ENCODE results near the gene SAFB. TPM values are rescaled to one million over a fixed set of nuclear protein-coding genes. Genes with fewer than 3 reads are reported as not detected.

Gene SAFB
- total and polyA plus RNA-seq, 2 of the 13 experiments (the other 11 are each of a cell fraction or from before 2014, with no cell fraction given), result 21.0 to 28.4 TPM

DNA sequence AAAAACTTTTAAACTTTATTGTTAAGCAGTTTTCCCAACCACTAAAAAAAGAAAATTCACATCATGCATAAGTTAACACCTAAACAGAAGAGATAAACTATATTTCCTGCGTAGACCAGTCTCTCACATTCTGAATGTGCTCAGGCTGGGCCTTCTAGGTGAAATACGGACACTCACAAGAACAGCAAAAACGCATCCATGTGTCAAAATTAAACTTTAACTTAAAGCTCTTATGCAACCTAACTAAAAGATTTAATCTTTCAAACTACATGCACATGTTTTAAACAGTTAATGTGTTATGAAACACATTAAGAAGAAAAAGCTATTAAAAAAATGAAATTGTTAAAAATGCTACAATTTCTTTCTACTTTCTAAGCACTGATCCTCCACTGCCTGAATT is 2.9 kb upstream of the SAFB start:
- no peak overlapping the region for H2AFZ ChIP-seq (ENCODE audit: low read length)
- intact Hi-C loops (cut with micrococcal nuclease; ENCODE audit: unreplicated experiment) (no loop called here), in situ Hi-C loops (cut with HindIII; ENCODE audit: extremely low pct_ligation_motif_present, low pct_unique_long_range_greater_than_20kb) (no loop called here)
- no peaks in the 10 kb centered on the region for H3K9me3 ChIP-seq (ENCODE audit: low read length)
- H3K4me1 ChIP-seq (ENCODE audit: insufficient read depth, low read length), result peaks cover 38% of the 10 kb centered on the region
- peak overlapping the region; percentile 96; the same call in 1 of the 2 replicates for H3K9ac ChIP-seq (ENCODE audit: insufficient read depth, low read depth, low read length)
- BruUV-seq (replicated peaks), result no TSS peak
- H3K79me2 ChIP-seq (ENCODE audit: insufficient read depth, low read length), result peaks cover 74% of the 10 kb centered on the region
- 45% methylated on average over 3 of the region's 3 CpGs for WGBS (ENCODE audit: low lambda C conversion rate)
- peak overlapping the region in 2 of 3 experiments; percentile 95 to 99; a peak in 4 of 6 replicates for H3K4me3 ChIP-seq (replicated peaks in 1 of 3; ENCODE audit: insufficient read depth in 1 of 3, low read depth in 2 of 3, low read length in 3 of 3)
- DNase-seq (ENCODE audit: low spot score), result no peak
- H3K27ac ChIP-seq (ENCODE audit: extremely low read length, insufficient read depth, low read length), result peak overlapping the region; percentile 39
- no peak for ATAC-seq
- CTCF ChIA-PET (ENCODE audit: low intra/inter-chr PET ratio, low total read pairs), result no interaction called here
- peak; percentile 37 for FAIRE-seq
- peaks cover 9% of the 10 kb centered on the region for H4K20me1 ChIP-seq (ENCODE audit: insufficient read depth, low read length)
- H3K27me3 ChIP-seq (ENCODE audit: control insufficient read depth in 1 of 2, insufficient read depth in 2 of 2, low read length in 2 of 2), result peaks cover 0 to 7% of the 10 kb centered on the region in 2 experiments; a peak in 2 of 5 replicates
- H3K4me2 ChIP-seq (ENCODE audit: low read depth, low read length), result peak overlapping the region; percentile 82
- POLR2A ChIA-PET, result interaction anchor here (1.6 to 1.9 kb wide), 2 partner anchors 38 to 651 kb away, joined by 3 to 6 read pairs; partner anchors contain the start of gene KDM4B
- TF ChIP-seq, protein P1, sequence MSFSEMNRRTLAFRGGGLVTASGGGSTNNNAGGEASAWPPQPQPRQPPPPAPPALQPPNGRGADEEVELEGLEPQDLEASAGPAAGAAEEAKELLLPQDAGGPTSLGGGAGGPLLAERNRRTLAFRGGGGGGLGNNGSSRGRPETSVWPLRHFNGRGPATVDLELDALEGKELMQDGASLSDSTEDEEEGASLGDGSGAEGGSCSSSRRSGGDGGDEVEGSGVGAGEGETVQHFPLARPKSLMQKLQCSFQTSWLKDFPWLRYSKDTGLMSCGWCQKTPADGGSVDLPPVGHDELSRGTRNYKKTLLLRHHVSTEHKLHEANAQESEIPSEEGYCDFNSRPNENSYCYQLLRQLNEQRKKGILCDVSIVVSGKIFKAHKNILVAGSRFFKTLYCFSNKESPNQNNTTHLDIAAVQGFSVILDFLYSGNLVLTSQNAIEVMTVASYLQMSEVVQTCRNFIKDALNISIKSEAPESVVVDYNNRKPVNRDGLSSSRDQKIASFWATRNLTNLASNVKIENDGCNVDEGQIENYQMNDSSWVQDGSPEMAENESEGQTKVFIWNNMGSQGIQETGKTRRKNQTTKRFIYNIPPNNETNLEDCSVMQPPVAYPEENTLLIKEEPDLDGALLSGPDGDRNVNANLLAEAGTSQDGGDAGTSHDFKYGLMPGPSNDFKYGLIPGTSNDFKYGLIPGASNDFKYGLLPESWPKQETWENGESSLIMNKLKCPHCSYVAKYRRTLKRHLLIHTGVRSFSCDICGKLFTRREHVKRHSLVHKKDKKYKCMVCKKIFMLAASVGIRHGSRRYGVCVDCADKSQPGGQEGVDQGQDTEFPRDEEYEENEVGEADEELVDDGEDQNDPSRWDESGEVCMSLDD (CRISPR knock-in tag; IDR thresholded peaks at IDR 0.05; ENCODE audit: borderline replicate concordance), result no peak
- no peak for TF ChIP-seq HOXA5 (CRISPR knock-in tag; IDR thresholded peaks at IDR 0.05)
- no peak for TF ChIP-seq THAP11 (CRISPR knock-in tag; IDR thresholded peaks at IDR 0.05)
- no peak for TF ChIP-seq MXI1 (IDR thresholded peaks at IDR 0.05; ENCODE audit: borderline replicate concordance, low read depth, low read length)
- no peak for TF ChIP-seq TCF7L2 (IDR thresholded peaks at IDR 0.05; ENCODE audit: low read depth, low read length)
- no peak for TF ChIP-seq ZNF569 (CRISPR knock-in tag; IDR thresholded peaks at IDR 0.05; ENCODE audit: borderline replicate concordance)
- no peak for TF ChIP-seq SETDB1 (CRISPR knock-in tag; IDR thresholded peaks at IDR 0.05; ENCODE audit: borderline replicate concordance)
- no peak for TF ChIP-seq KMT2A (CRISPR knock-in tag; IDR thresholded peaks at IDR 0.05)
- no peak for TF ChIP-seq SOX13 (IDR thresholded peaks at IDR 0.05)
- TF ChIP-seq SOX13 (CRISPR knock-in tag; conservative IDR thresholded peaks at IDR 0.05 in 1 of 2, IDR thresholded peaks at IDR 0.05 in 1 of 2), result no peak
- no peak for TF ChIP-seq ZNF501 (CRISPR knock-in tag; IDR thresholded peaks at IDR 0.05)
- H3K36me3 ChIP-seq (replicated peaks in 1 of 2; ENCODE audit: control insufficient read depth in 1 of 2, insufficient read depth in 2 of 2, low read length in 2 of 2), result peaks cover 14 to 45% of the 10 kb centered on the region in 2 experiments
